GM20000 (cell line): ENCODE data around the gene TBC1D16.

Experiments
- DNase-seq: peaks from one replicate; pipeline ENCODE4 v3.0.0; 2012; ENCODE audit warnings: low spot score
- CTCF ChIP-seq: IDR thresholded peaks from 2 replicates; pipeline ENCODE4 v1.5.1; 2012; ENCODE audit warnings: mild to moderate bottlenecking, control low read depth; ENCODE audit errors: extremely low read depth, missing control alignments

The TBC1D16 gene

GRCh38 chr17:79953335-79953734 lies 82.3 kb downstream of the TBC1D16 start:
- no peak for TF ChIP-seq CTCF
- DNase-seq: no peak

GRCh38 chr17:79952901-79953300 lies 82.8 kb downstream of the TBC1D16 start:
- no peak for DNase-seq
- no peak for TF ChIP-seq CTCF

- DNase-seq: no peak
- TF ChIP-seq CTCF: no peak
Observed at GRCh38 chr17:79952265-79952877, 83.3 kb downstream of the TBC1D16 start.

GRCh38 chr17:79951361-79952264 lies 84.1 kb downstream of the TBC1D16 start:
- no peak for TF ChIP-seq CTCF
- DNase-seq: no peak

- DNase-seq: no peak
- no peak for TF ChIP-seq CTCF
Observed at GRCh38 chr17:79950751-79951150, 84.9 kb downstream of the TBC1D16 start.

- TF ChIP-seq CTCF: no peak
- no peak for DNase-seq
Observed at GRCh38 chr17:79950306-79950705, 85.4 kb downstream of the TBC1D16 start.

GRCh38 chr17:79949656-79950209 lies 85.9 kb downstream of the TBC1D16 start:
- no peak for TF ChIP-seq CTCF
- no peak for DNase-seq
